A549 (cell line): Measurements from ENCODE around the gene IL17REL. TPM values are rescaled to one million over a fixed set of nuclear protein-coding genes. Genes with fewer than 3 reads are reported as not detected.

Source experiments
- ATAC-seq, 2 experiments: fragments of 200-7000 bp in 1 of 2; fragments of >200 bp in 1 of 2; cut with Nextera tagmentation in 1 of 2; cut with Tn5 transposase in 1 of 2; 3 replicates each; pipeline versions ENCODE4 v1.8.0 to v1.9.1; 2018 to 2020; ENCODE audit warnings: mild to moderate bottlenecking in 1 of 2, moderate library complexity in 1 of 2
- CTCF ChIA-PET: fragments of 300-600 bp; sonication (Branson Sonifier 250); formaldehyde crosslinking; extraction: SDS; loops from one replicate; lab custom pipeline; 2021; ENCODE audit warnings: antibody characterized with exemption, inconsistent platforms; lab: Yijun Ruan, JAX
- POLR2A ChIA-PET: fragments of 350-600 bp; formaldehyde crosslinking; extraction: SDS; loops from one replicate; lab custom pipeline; 2021; ENCODE audit warnings: antibody characterized with exemption, inconsistent platforms; lab: Yijun Ruan, JAX
- DNase-seq, 2 experiments: peaks; one replicate each; pipeline versions ENCODE4 v3.0.0 to v3.0.0-alpha.2; 2011 to 2016; ENCODE audit warnings: low read depth in 1 of 2, low spot score in 1 of 2
- FAIRE-seq: peaks from 2 replicates; lab custom pipeline; 2011; peaks lifted over from hg19 to GRCh38; lab: Jason Lieb, UNC
- H3K27ac ChIP-seq, 2 experiments: fragments of >200 bp; sonication (Bioruptor Twin); formaldehyde crosslinking; 3 replicates each; pipeline ENCODE4 v1.5.1; 2016 to 2017
- H3K4me1 ChIP-seq: fragments of >200 bp; sonication (Bioruptor Twin); formaldehyde crosslinking; 3 replicates; pipeline ENCODE4 v1.6.1; 2016
- H3K4me2 ChIP-seq: fragments of >200 bp; sonication (Bioruptor Twin); formaldehyde crosslinking; 3 replicates; pipeline ENCODE4 v1.6.1; 2016
- H3K4me3 ChIP-seq: fragments of >200 bp; sonication (Bioruptor Twin); formaldehyde crosslinking; 3 replicates; pipeline ENCODE4 v1.5.1; 2016
- H3K9me3 ChIP-seq: fragments of >200 bp; sonication (Bioruptor Twin); formaldehyde crosslinking; 3 replicates; pipeline ENCODE4 v1.6.1; 2016
- BHLHE40 ChIP-seq: IDR thresholded peaks from 2 replicates; pipeline ENCODE4 v1.6.1; 2012; ENCODE audit warnings: low read depth, low read length, inconsistent platforms
- CEBPB ChIP-seq, 2 experiments: fragments of >200 bp in 1 of 2; sonication (Bioruptor Twin) in 1 of 2; formaldehyde crosslinking in 1 of 2; IDR thresholded peaks; 2 replicates each; pipeline ENCODE4 v1.6.1; 2012 to 2016
- CHD2 ChIP-seq: fragments of 150-350 bp; IDR thresholded peaks from 2 replicates; pipeline ENCODE4 v1.6.1; 2014; ENCODE audit warnings: low read length; ENCODE audit not compliant: partially characterized antibody
- CHD4 ChIP-seq: fragments of 200-600 bp; sonication (generic); IDR thresholded peaks from 2 replicates; pipeline ENCODE4 v1.6.1; 2016; ENCODE audit warnings: antibody characterized with exemption, mild to moderate bottlenecking, borderline replicate concordance
- EHF ChIP-seq: fragments of 250-450 bp; sonication (Bioruptor Pico); IDR thresholded peaks from 2 replicates; pipeline ENCODE4 v1.5.0; 2020; ENCODE audit warnings: mild to moderate bottlenecking
- EP300 ChIP-seq, 2 experiments: fragments of >200 bp; sonication (Bioruptor Twin); formaldehyde crosslinking; IDR thresholded peaks; 2 replicates in 1 of 2; 3 replicates in 1 of 2; pipeline ENCODE4 v1.6.1; 2016 to 2017
- FOSB ChIP-seq: fragments of 250-450 bp; sonication (Bioruptor Pico); IDR thresholded peaks from 2 replicates; pipeline ENCODE4 v1.5.0; 2020; ENCODE audit warnings: mild to moderate bottlenecking, moderate library complexity
- FOXS1 ChIP-seq: fragments of 250-450 bp; sonication (Bioruptor Pico); IDR thresholded peaks from 2 replicates; pipeline ENCODE4 v1.5.0; 2020; ENCODE audit warnings: mild to moderate bottlenecking, moderate library complexity
- HEYL ChIP-seq: fragments of 250-450 bp; sonication (Bioruptor Pico); IDR thresholded peaks from 2 replicates; pipeline ENCODE4 v1.8.0; 2021; ENCODE audit warnings: mild to moderate bottlenecking, moderate library complexity
- HOXB13 ChIP-seq: fragments of 250-450 bp; sonication (Bioruptor Pico); IDR thresholded peaks from 2 replicates; pipeline ENCODE4 v1.5.0; 2020; ENCODE audit warnings: low read depth, mild to moderate bottlenecking, moderate library complexity
- HOXB5 ChIP-seq: fragments of 250-450 bp; sonication (Bioruptor Pico); IDR thresholded peaks from 2 replicates; pipeline ENCODE4 v1.5.0; 2020; ENCODE audit warnings: mild to moderate bottlenecking, moderate library complexity
- JUN ChIP-seq, 2 experiments: fragments of >200 bp; sonication (Bioruptor Twin); formaldehyde crosslinking; IDR thresholded peaks; 2 replicates in 1 of 2; 3 replicates in 1 of 2; pipeline ENCODE4 v1.6.1; 2016 to 2017
- JUNB ChIP-seq: fragments of >200 bp; sonication (Bioruptor Twin); formaldehyde crosslinking; IDR thresholded peaks from 2 replicates; pipeline ENCODE4 v1.6.1; 2016
- KDM1A ChIP-seq: fragments of 200-600 bp; sonication (generic); IDR thresholded peaks from 2 replicates; pipeline ENCODE4 v1.6.1; 2016; ENCODE audit warnings: low read depth, mild to moderate bottlenecking
- KDM5A ChIP-seq: fragments of 200-600 bp; sonication (generic); IDR thresholded peaks from 2 replicates; pipeline ENCODE4 v1.6.1; 2016; ENCODE audit warnings: antibody characterized with exemption, mild to moderate bottlenecking
- MAFK ChIP-seq: fragments of 450-650 bp; IDR thresholded peaks from 2 replicates; pipeline ENCODE4 v1.6.1; 2014; ENCODE audit not compliant: partially characterized antibody
- NFE2L2 ChIP-seq: fragments of 150-350 bp; conservative IDR thresholded peaks from 2 replicates; pipeline ENCODE4 v1.6.1; 2014; ENCODE audit warnings: low read length
- NR3C1 ChIP-seq: fragments of >200 bp; sonication (Bioruptor Twin); formaldehyde crosslinking; IDR thresholded peaks from 3 replicates; pipeline ENCODE4 v1.6.1; 2017
- POLR2A ChIP-seq: IDR thresholded peaks from 2 replicates; pipeline ENCODE4 v1.6.1; 2012; ENCODE audit warnings: mild to moderate bottlenecking, low read length
- POLR2AphosphoS2 ChIP-seq: conservative IDR thresholded peaks from 2 replicates; pipeline ENCODE4 v1.6.1; 2012; ENCODE audit warnings: low read length, improper control_type of control experiment, inconsistent platforms
- RARB ChIP-seq: fragments of 250-450 bp; sonication (Bioruptor Pico); IDR thresholded peaks from 2 replicates; pipeline ENCODE4 v1.8.0; 2021; ENCODE audit warnings: mild to moderate bottlenecking, moderate library complexity
- RNF2 ChIP-seq: fragments of 200-600 bp; sonication (generic); IDR thresholded peaks from 2 replicates; pipeline ENCODE4 v1.6.1; 2016; ENCODE audit warnings: low read depth, mild to moderate bottlenecking, antibody characterized with exemption, moderate library complexity, borderline replicate concordance
- TFCP2L1 ChIP-seq: fragments of 250-450 bp; sonication (Bioruptor Pico); IDR thresholded peaks from 2 replicates; pipeline ENCODE4 v1.5.0; 2021; ENCODE audit warnings: mild to moderate bottlenecking
- ZC3H11A ChIP-seq: fragments of 450-650 bp; IDR thresholded peaks from 2 replicates; pipeline ENCODE4 v1.6.1; 2014; ENCODE audit warnings: antibody characterized with exemption, mild to moderate bottlenecking
- ZFP36 ChIP-seq: fragments of 450-650 bp; IDR thresholded peaks from 2 replicates; pipeline ENCODE4 v1.6.1; 2014; ENCODE audit warnings: borderline replicate concordance; ENCODE audit not compliant: partially characterized antibody
- WGBS: methylation state at CpG from one replicate; pipeline ENCODE4 v1.1.6; 2017; ENCODE audit errors: missing lambda C conversion rate; 5-methylcytosine and 5-hydroxymethylcytosine counted together
- polyA plus RNA-seq, 4 experiments: library from polyadenylated mRNA; depleted of rRNA in 3 of 4; stranded (reverse); fragments of >200 nt; fragmentation: RNase III in 1 of 4; extraction: RNeasy Plus Mini Kit Qiagen cat#74134 plus additional on column Dnase treatment in 1 of 4; gene quantifications; 2 replicates in 3 of 4; 3 replicates in 1 of 4; pipeline ENCODE4 v1.2.3, GENCODE V29; 2011 to 2017
- TF ChIP-seq, protein P1 (sequence below): fragments of >200 bp; sonication (Bioruptor Twin); formaldehyde crosslinking; IDR thresholded peaks from 3 replicates; pipeline ENCODE4 v1.5.1; 2016
- TF ChIP-seq, protein P2 (sequence below): fragments of 450-650 bp; IDR thresholded peaks from 2 replicates; pipeline ENCODE4 v1.6.1; 2014; ENCODE audit warnings: antibody characterized with exemption
- TF ChIP-seq, protein P3 (sequence below): fragments of >200 bp; sonication (Bioruptor Twin); formaldehyde crosslinking; IDR thresholded peaks from 2 replicates; pipeline ENCODE4 v1.6.1; 2016

The IL17REL gene
- polyA plus RNA-seq, 2 of the 4 experiments (the other 2 are of a cell fraction), result 0.06 TPM; not detected in 1

DNA sequence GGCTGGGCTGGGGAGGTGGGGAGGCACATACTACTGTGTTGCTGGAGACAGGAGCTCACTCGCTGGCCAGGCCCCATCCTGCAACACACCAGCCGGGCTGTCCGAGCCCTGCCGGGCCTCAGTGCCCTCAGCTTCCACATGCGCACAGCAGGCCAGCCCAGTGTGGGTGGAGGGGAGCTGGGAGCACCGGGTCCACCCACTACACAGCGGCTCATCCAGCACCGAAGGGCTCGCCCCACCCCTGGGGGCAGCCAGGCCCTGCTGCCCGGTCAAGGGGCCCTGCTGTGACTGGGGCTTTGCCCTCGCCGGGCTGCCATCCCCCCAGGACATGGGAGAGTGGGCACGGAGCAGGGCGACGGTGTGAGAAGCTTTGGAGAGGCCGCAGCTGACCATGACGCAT is 36.3 kb upstream of the IL17REL start:
- Histone ChIP-seq H3K4me3 (no peak overlapping the region), H3K27ac (no peak overlapping the region), H3K9me3 (no peaks in the 10 kb centered on the region), H3K4me2 (no peak overlapping the region), H3K4me1 (no peaks in the 10 kb centered on the region)
- ChIA-PET CTCF (no interaction called here), POLR2A (interaction anchor here (0.5 kb wide), 1 partner anchor 109 kb away, joined by 4 read pairs; no protein-coding TSS in a partner anchor)
- FAIRE-seq (no peak), DNase-seq (no peak), ATAC-seq (no peak)
- no peak for TF ChIP-seq NFE2L2
- TF ChIP-seq RARB, result no peak
- no peak for TF ChIP-seq ZC3H11A
- WGBS, result 74% methylated on average over 7 of the region's 17 CpGs

DNA sequence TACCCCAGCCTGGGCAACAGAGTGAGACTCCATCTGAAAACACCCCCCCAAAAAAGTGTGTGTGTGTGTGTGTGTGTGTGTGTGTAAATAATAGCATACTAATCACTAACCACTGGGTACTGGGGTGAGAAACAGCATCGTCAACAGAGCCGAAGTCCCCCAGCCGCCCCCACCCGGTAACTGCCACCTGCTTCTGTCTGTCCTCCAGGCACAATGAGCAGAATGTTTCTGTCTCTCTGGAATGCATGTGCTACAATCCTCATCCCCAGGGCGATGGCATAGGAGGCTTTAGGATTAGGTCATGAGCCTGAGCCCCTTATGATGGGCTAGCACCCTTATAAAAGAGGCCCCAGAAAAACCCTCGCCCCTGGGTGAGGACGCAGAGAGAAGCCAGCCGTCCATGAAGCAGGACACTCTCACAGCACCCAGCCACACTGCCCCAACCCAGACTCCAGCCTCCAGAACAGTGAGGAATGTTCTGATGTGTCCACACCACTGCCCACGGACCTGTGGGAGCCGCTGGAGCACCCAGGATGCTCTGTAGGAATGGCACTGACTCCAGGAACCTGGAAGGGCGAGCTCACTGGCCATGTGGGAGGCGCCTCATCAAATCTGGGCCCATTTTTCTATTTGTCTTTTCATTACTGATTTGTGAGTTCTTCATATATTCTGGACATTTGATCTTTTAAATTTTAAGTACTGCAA is 35.6 kb upstream of the IL17REL start:
- ChIA-PET CTCF (no interaction called here), POLR2A (no interaction called here)
- 58% methylated on average over 12 of the region's 12 CpGs for WGBS
- no peak overlapping the region for H3K4me3 ChIP-seq
- H3K9me3 ChIP-seq, result no peaks in the 10 kb centered on the region
- H3K4me1 ChIP-seq, result no peaks in the 10 kb centered on the region
- FAIRE-seq, result no peak
- TF ChIP-seq CEBPB (IDR thresholded peaks at IDR 0.05) (no peak), CHD4 (no peak), JUNB (no peak), ZFP36 (no peak), EP300 (IDR thresholded peaks at IDR 0.05) (no peak), TFCP2L1 (no peak), POLR2A (no peak), NR3C1 (no peak), BHLHE40 (no peak), FOSB (CRISPR knock-in tag) (no peak), HOXB13 (CRISPR knock-in tag) (no peak), CHD2 (no peak)
- TF ChIP-seq, protein P1, sequence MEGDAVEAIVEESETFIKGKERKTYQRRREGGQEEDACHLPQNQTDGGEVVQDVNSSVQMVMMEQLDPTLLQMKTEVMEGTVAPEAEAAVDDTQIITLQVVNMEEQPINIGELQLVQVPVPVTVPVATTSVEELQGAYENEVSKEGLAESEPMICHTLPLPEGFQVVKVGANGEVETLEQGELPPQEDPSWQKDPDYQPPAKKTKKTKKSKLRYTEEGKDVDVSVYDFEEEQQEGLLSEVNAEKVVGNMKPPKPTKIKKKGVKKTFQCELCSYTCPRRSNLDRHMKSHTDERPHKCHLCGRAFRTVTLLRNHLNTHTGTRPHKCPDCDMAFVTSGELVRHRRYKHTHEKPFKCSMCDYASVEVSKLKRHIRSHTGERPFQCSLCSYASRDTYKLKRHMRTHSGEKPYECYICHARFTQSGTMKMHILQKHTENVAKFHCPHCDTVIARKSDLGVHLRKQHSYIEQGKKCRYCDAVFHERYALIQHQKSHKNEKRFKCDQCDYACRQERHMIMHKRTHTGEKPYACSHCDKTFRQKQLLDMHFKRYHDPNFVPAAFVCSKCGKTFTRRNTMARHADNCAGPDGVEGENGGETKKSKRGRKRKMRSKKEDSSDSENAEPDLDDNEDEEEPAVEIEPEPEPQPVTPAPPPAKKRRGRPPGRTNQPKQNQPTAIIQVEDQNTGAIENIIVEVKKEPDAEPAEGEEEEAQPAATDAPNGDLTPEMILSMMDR, result no peak
- TF ChIP-seq, all 56 proteins: peak for 0
- H3K4me2 ChIP-seq, result no peak overlapping the region
- ATAC-seq (no peak), DNase-seq (no peak)
- no peak overlapping the region for H3K27ac ChIP-seq

DNA sequence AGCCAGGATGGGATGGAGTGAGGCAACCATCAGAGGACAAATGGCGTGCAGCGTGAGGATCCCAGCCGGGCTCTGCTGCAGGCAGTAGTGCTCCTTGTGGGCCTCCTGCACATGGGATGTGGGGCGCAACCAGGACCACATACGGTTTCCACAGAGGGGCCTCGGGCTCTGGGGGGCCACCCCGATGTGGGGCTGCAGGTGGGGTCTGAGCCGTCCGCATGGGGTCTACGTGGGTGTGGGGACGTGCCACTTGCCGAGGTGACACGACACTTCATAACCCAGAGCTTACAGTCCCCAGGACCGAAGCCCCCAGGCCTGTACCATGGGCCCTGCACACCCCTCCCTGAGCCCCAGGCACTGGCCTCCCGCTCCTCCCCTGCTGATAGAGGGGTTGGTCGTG is 34.8 kb upstream of the IL17REL start:
- H3K4me1 ChIP-seq, result no peaks in the 10 kb centered on the region
- WGBS, result 64% methylated on average over 7 of the region's 16 CpGs
- ATAC-seq (no peak), FAIRE-seq (no peak), DNase-seq (no peak)
- no peak overlapping the region for H3K4me3 ChIP-seq
- TF ChIP-seq, protein P2, sequence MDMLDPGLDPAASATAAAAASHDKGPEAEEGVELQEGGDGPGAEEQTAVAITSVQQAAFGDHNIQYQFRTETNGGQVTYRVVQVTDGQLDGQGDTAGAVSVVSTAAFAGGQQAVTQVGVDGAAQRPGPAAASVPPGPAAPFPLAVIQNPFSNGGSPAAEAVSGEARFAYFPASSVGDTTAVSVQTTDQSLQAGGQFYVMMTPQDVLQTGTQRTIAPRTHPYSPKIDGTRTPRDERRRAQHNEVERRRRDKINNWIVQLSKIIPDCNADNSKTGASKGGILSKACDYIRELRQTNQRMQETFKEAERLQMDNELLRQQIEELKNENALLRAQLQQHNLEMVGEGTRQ, result no peak
- TF ChIP-seq ZFP36, result no peak
- TF ChIP-seq FOXS1 (CRISPR knock-in tag), result no peak
- TF ChIP-seq RARB, result no peak
- TF ChIP-seq EHF, result no peak
- TF ChIP-seq JUN (IDR thresholded peaks at IDR 0.05), result no peak
- TF ChIP-seq, protein P3, sequence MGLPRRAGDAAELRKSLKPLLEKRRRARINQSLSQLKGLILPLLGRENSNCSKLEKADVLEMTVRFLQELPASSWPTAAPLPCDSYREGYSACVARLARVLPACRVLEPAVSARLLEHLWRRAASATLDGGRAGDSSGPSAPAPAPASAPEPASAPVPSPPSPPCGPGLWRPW, result no peak
- no peak for TF ChIP-seq RNF2
- TF ChIP-seq MAFK, result no peak
- TF ChIP-seq FOSB (CRISPR knock-in tag), result no peak
- TF ChIP-seq HOXB5 (CRISPR knock-in tag), result no peak
- no peak for TF ChIP-seq POLR2AphosphoS2
- no peak for TF ChIP-seq HEYL (CRISPR knock-in tag)
- no peak for TF ChIP-seq KDM5A
- no peak for TF ChIP-seq TFCP2L1
- TF ChIP-seq NFE2L2, result no peak
- no peak for TF ChIP-seq KDM1A
- no peak for TF ChIP-seq NR3C1
- CTCF ChIA-PET, result no interaction called here
- H3K4me2 ChIP-seq, result no peak overlapping the region
- H3K9me3 ChIP-seq, result no peaks in the 10 kb centered on the region
- POLR2A ChIA-PET, result no interaction called here
- H3K27ac ChIP-seq, result no peak overlapping the region
